Esophagus muscularis mucosa (tissue), 4 donors: ENCODE data around the gene PEX16.

Source experiments
- CTCF ChIP-seq, 3 experiments: fragments of 200-600 bp in 2 of 3; fragments of 450-650 bp in 1 of 3; sonication (generic) in 2 of 3; IDR thresholded peaks; one replicate each; pipeline ENCODE4 v1.5.1; 2017 to 2019; ENCODE audit warnings: antibody characterized with exemption in 3 of 3, mild to moderate bottlenecking in 2 of 3, moderate library complexity in 1 of 3
- EP300 ChIP-seq: sonication (generic); formaldehyde crosslinking; IDR thresholded peaks from one replicate; pipeline ENCODE4 v1.6.1; 2017; ENCODE audit warnings: antibody characterized with exemption
- POLR2AphosphoS5 ChIP-seq, 2 donors: sonication (generic); formaldehyde crosslinking; IDR thresholded peaks; one replicate each; pipeline ENCODE4 v1.6.1; 2017; ENCODE audit warnings: antibody characterized with exemption in 2 of 2

GRCh38 chr11:45902452-45903380 is 15.0 kb downstream of the PEX16 start:
- no peak for TF ChIP-seq CTCF (IDR thresholded peaks at IDR 0.05)
- TF ChIP-seq EP300, result no peak
- no peak for TF ChIP-seq POLR2AphosphoS5 (IDR thresholded peaks at IDR 0.05)
